Measurements from ENCODE around the gene PLA2G2F. TPM values are rescaled to one million over a fixed set of nuclear protein-coding genes. Genes with fewer than 3 reads are reported as not detected.

PLA2G2F gene
- not detected for total RNA-seq

GRCh38 chr1:20138961-20139550 is at the start of gene PLA2G2F:
Gene PLA2G2F (plus strand): TSS chr1:20139323. CDS start chr1:20139428, 105 bp downstream.
- H3K4me1 ChIP-seq = no peaks in the 10 kb centered on the region
- no peaks in the 10 kb centered on the region for H3K27me3 ChIP-seq
- ATAC-seq (ENCODE audit: low FRiP score in 2 of 2) (no peak), DNase-seq (no peak)
- no peak within 1 kb of the TSS for H3K4me3 ChIP-seq
- no peak for TF ChIP-seq POLR2A (IDR thresholded peaks at IDR 0.05)
- no peak for TF ChIP-seq POLR2AphosphoS5 (IDR thresholded peaks at IDR 0.05)
- TF ChIP-seq EP300 (IDR thresholded peaks at IDR 0.05) = no peak
- TF ChIP-seq, protein P1, sequence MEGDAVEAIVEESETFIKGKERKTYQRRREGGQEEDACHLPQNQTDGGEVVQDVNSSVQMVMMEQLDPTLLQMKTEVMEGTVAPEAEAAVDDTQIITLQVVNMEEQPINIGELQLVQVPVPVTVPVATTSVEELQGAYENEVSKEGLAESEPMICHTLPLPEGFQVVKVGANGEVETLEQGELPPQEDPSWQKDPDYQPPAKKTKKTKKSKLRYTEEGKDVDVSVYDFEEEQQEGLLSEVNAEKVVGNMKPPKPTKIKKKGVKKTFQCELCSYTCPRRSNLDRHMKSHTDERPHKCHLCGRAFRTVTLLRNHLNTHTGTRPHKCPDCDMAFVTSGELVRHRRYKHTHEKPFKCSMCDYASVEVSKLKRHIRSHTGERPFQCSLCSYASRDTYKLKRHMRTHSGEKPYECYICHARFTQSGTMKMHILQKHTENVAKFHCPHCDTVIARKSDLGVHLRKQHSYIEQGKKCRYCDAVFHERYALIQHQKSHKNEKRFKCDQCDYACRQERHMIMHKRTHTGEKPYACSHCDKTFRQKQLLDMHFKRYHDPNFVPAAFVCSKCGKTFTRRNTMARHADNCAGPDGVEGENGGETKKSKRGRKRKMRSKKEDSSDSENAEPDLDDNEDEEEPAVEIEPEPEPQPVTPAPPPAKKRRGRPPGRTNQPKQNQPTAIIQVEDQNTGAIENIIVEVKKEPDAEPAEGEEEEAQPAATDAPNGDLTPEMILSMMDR (IDR thresholded peaks at IDR 0.05) = no peak
- H3K36me3 ChIP-seq = no peaks in the 10 kb centered on the region
- H3K9me3 ChIP-seq = no peaks in the 10 kb centered on the region
- WGBS, 2 donors = 94 to 97% methylated on average over 8 to 9 of the region's 9 CpGs
- H3K27ac ChIP-seq = no peak within 1 kb of the TSS

GRCh38 chr1:20089328-20090077 is 49.6 kb upstream of the PLA2G2F start:
- no peak overlapping the region for H3K27ac ChIP-seq
- H3K4me3 ChIP-seq = no peak overlapping the region
- DNase-seq (no peak), ATAC-seq (ENCODE audit: low FRiP score in 2 of 2) (no peak)
- no peaks in the 10 kb centered on the region for H3K9me3 ChIP-seq
- TF ChIP-seq POLR2AphosphoS5 (IDR thresholded peaks at IDR 0.05) (no peak), EP300 (IDR thresholded peaks at IDR 0.05) (no peak), POLR2A (IDR thresholded peaks at IDR 0.05) (no peak)
- TF ChIP-seq, protein P1 (IDR thresholded peaks at IDR 0.05) = no peak
- H3K4me1 ChIP-seq = peaks cover 0 to 13% (median 6%) of the 10 kb centered on the region in 4 donors
- no peaks in the 10 kb centered on the region for H3K36me3 ChIP-seq
- 87 to 90% methylated on average over 19 of the region's 19 CpGs for WGBS, 2 donors
- H3K27me3 ChIP-seq = no peaks in the 10 kb centered on the region

DNA sequence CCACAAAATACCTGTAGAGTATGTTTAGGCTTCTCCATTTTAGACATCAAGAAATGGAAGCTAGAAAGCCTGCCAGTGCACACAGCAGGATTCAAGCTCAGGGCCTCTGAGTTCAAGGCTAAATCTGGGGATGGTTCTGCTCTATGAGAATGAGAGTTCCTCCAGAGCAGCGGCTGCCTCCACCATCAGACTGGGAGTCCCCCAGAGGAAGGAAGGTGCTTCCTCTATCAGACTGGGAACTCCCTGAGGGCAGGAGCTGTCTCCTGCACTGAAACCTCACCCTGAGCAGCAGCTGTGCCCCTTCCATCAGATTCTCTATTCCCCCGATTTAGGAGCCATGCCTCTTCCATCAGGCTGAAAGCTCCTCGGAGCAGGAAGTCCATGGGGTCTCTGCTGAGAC is 49.0 kb upstream of the PLA2G2F start:
- ATAC-seq (ENCODE audit: low FRiP score in 2 of 2) = no peak
- no peak for DNase-seq
- H3K27ac ChIP-seq = no peak overlapping the region
- H3K4me1 ChIP-seq = peaks cover 0 to 13% (median 6%) of the 10 kb centered on the region in 4 donors
- H3K27me3 ChIP-seq = no peaks in the 10 kb centered on the region
- WGBS, 2 donors = 93 to 96% methylated on average over 3 of the region's 3 CpGs
- no peaks in the 10 kb centered on the region for H3K36me3 ChIP-seq
- TF ChIP-seq POLR2A (IDR thresholded peaks at IDR 0.05) = no peak
- TF ChIP-seq EP300 (IDR thresholded peaks at IDR 0.05) = no peak
- TF ChIP-seq, protein P1 (IDR thresholded peaks at IDR 0.05) = no peak
- TF ChIP-seq POLR2AphosphoS5 (IDR thresholded peaks at IDR 0.05) = no peak
- H3K4me3 ChIP-seq = no peak overlapping the region
- H3K9me3 ChIP-seq = no peaks in the 10 kb centered on the region

DNA sequence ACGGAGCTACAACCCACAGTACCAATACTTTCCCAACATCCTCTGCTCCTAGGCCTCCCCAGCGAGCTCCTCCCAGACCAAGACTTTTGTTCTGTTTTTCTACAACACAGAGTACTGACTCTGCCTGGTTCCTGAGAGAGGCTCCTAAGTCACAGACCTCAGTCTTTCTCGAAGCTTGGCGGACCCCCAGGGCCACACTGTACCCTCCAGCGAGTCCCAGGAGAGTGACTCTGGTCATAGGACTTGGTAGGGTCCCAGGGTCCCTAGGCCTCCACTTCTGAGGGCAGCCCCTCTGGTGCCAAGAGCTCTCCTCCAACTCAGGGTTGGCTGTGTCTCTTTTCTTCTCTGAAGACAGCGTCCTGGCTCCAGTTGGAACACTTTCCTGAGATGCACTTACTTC is 48.5 kb upstream of the PLA2G2F start:
- DNase-seq (no peak), ATAC-seq (ENCODE audit: low FRiP score in 2 of 2) (no peak)
- Histone ChIP-seq H3K4me1 (peaks cover 0 to 18% (median 6%) of the 10 kb centered on the region in 4 donors), H3K27me3 (no peaks in the 10 kb centered on the region), H3K9me3 (no peaks in the 10 kb centered on the region), H3K27ac (no peak overlapping the region), H3K36me3 (no peaks in the 10 kb centered on the region), H3K4me3 (no peak overlapping the region)
- TF ChIP-seq POLR2AphosphoS5 (IDR thresholded peaks at IDR 0.05) (no peak), EP300 (IDR thresholded peaks at IDR 0.05) (no peak), POLR2A (IDR thresholded peaks at IDR 0.05) (no peak)
- TF ChIP-seq, protein P1 (IDR thresholded peaks at IDR 0.05) = no peak
- 84 to 95% methylated on average over 6 of the region's 6 CpGs for WGBS, 2 donors

Measured in upper lobe of left lung (tissue), 6 donors.